Astrocyte (in vitro differentiated cells and primary cell): Measurements from ENCODE around the gene ARSJ. TPM values are rescaled to one million over a fixed set of nuclear protein-coding genes. Genes with fewer than 3 reads are reported as not detected.

Source experiments
- DNase-seq: peaks from one replicate; pipeline ENCODE4 v3.0.0-alpha.2; 2010; ENCODE audit warnings: low read depth
- FAIRE-seq: peaks from 2 replicates; lab custom pipeline; 2011; peaks lifted over from hg19 to GRCh38; lab: Jason Lieb, UNC
- H2AFZ ChIP-seq: 2 replicates; pipeline ENCODE4 v1.6.0; 2012; ENCODE audit warnings: low read depth, low read length, inconsistent platforms
- H3K27ac ChIP-seq: 2 replicates; pipeline ENCODE4 v1.5.1; 2011; ENCODE audit warnings: low read depth, low read length, inconsistent platforms
- H3K27me3 ChIP-seq: 2 replicates; pipeline ENCODE4 v1.6.0; 2011; ENCODE audit warnings: low read length, inconsistent platforms; ENCODE audit not compliant: insufficient read depth
- H3K36me3 ChIP-seq: 2 replicates; pipeline ENCODE4 v1.5.1; 2011; ENCODE audit warnings: low read length, inconsistent platforms; ENCODE audit not compliant: insufficient read depth
- H3K4me1 ChIP-seq: 2 replicates; pipeline ENCODE4 v1.5.1; 2011; ENCODE audit warnings: low read length, inconsistent platforms; ENCODE audit not compliant: insufficient read depth
- H3K4me2 ChIP-seq: 2 replicates; pipeline ENCODE4 v1.6.0; 2012; ENCODE audit warnings: low read length, inconsistent platforms
- H3K4me3 ChIP-seq: 2 replicates; pipeline ENCODE4 v1.5.1; 2011; ENCODE audit warnings: low read depth, mild to moderate bottlenecking, low read length, inconsistent platforms; ENCODE audit not compliant: insufficient read depth
- H3K79me2 ChIP-seq: 2 replicates; pipeline ENCODE4 v1.6.0; 2012; ENCODE audit warnings: mild to moderate bottlenecking, low read length, inconsistent platforms; ENCODE audit not compliant: insufficient read depth
- H3K9ac ChIP-seq: 2 replicates; pipeline ENCODE4 v1.6.0; 2012; ENCODE audit warnings: mild to moderate bottlenecking, low read length, inconsistent platforms
- H3K9me3 ChIP-seq: 2 replicates; pipeline ENCODE4 v1.5.1; 2012; ENCODE audit warnings: low read depth, mild to moderate bottlenecking, low read length, inconsistent platforms; ENCODE audit not compliant: insufficient read depth
- H4K20me1 ChIP-seq: 2 replicates; pipeline ENCODE4 v1.6.0; 2012; ENCODE audit warnings: low read length, inconsistent platforms; ENCODE audit not compliant: insufficient read depth
- H3K27ac Mint-ChIP-seq: one replicate; pipeline ENCODE4 v1.8.0; 2021; ENCODE audit warnings: mild to moderate bottlenecking, mixed read lengths; ENCODE audit not compliant: unreplicated experiment
- H3K27me3 Mint-ChIP-seq: one replicate; pipeline ENCODE4 v1.8.0; 2021; ENCODE audit warnings: low read depth, mixed read lengths; ENCODE audit not compliant: unreplicated experiment
- H3K36me3 Mint-ChIP-seq: one replicate; pipeline ENCODE4 v1.8.0; 2021; ENCODE audit warnings: low read depth, mixed read lengths; ENCODE audit not compliant: unreplicated experiment
- H3K4me1 Mint-ChIP-seq: one replicate; pipeline ENCODE4 v1.8.0; 2021; ENCODE audit warnings: low read depth, mixed read lengths; ENCODE audit not compliant: unreplicated experiment
- H3K4me3 Mint-ChIP-seq: one replicate; pipeline ENCODE4 v1.8.0; 2021; ENCODE audit warnings: mild to moderate bottlenecking, moderate library complexity, mixed read lengths; ENCODE audit not compliant: unreplicated experiment
- H3K9me3 Mint-ChIP-seq: one replicate; pipeline ENCODE4 v1.8.0; 2021; ENCODE audit warnings: mild to moderate bottlenecking, mixed read lengths; ENCODE audit not compliant: unreplicated experiment
- CTCF ChIP-seq: IDR thresholded peaks from 2 replicates; pipeline ENCODE4 v1.5.1; 2011; ENCODE audit warnings: low read depth, mild to moderate bottlenecking, inconsistent platforms, low read length, moderate library complexity; ENCODE audit not compliant: insufficient read depth
- EZH2 ChIP-seq: IDR thresholded peaks from 2 replicates; pipeline ENCODE4 v1.6.1; 2012; ENCODE audit warnings: mild to moderate bottlenecking, low read length, inconsistent platforms; ENCODE audit not compliant: insufficient read depth
- total RNA-seq: library from RNA; stranded (reverse); gene quantifications from 2 replicates; pipeline ENCODE4 v1.2.1, GENCODE V29; 2021

ARSJ gene
- total RNA-seq, 1 donor from 2014 or later: 66.5 TPM

GRCh38 chr4:113908829-113909228, 70.6 kb downstream of the ARSJ start:
- H3K27ac Mint-ChIP-seq: no peak overlapping the region
- Histone ChIP-seq H2AFZ (no peak overlapping the region), H3K4me1 (no peaks in the 10 kb centered on the region), H3K9ac (no peak overlapping the region), H3K36me3 (no peaks in the 10 kb centered on the region), H3K4me3 (no peak overlapping the region), H3K79me2 (peaks cover 81% of the 10 kb centered on the region), H3K4me2 (no peak overlapping the region), H3K9me3 (no peaks in the 10 kb centered on the region), H3K27me3 (no peaks in the 10 kb centered on the region), H3K27ac (no peak overlapping the region), H4K20me1 (peaks cover 12% of the 10 kb centered on the region)
- no peak for TF ChIP-seq CTCF
- TF ChIP-seq EZH2: no peak
- peaks cover 4% of the 10 kb centered on the region for H3K9me3 Mint-ChIP-seq
- no peaks in the 10 kb centered on the region for H3K27me3 Mint-ChIP-seq
- H3K4me3 Mint-ChIP-seq: no peak overlapping the region
- no peaks in the 10 kb centered on the region for H3K4me1 Mint-ChIP-seq
- FAIRE-seq: no peak
- H3K36me3 Mint-ChIP-seq: peaks cover 1% of the 10 kb centered on the region
- no peak for DNase-seq

- H3K4me3 Mint-ChIP-seq: no peak overlapping the region
- no peaks in the 10 kb centered on the region for H3K9me3 ChIP-seq
- no peaks in the 10 kb centered on the region for H3K4me1 ChIP-seq
- H3K4me2 ChIP-seq: no peak overlapping the region
- H3K9me3 Mint-ChIP-seq: peaks cover 4% of the 10 kb centered on the region
- H3K36me3 Mint-ChIP-seq: peaks cover 6% of the 10 kb centered on the region
- H3K27me3 ChIP-seq: no peaks in the 10 kb centered on the region
- H3K27ac Mint-ChIP-seq: no peak overlapping the region
- H3K4me1 Mint-ChIP-seq: no peaks in the 10 kb centered on the region
- DNase-seq: no peak
- H3K79me2 ChIP-seq: peaks cover 77% of the 10 kb centered on the region
- TF ChIP-seq EZH2 (no peak), CTCF (no peak)
- H4K20me1 ChIP-seq: peaks cover 12% of the 10 kb centered on the region
- H3K27ac ChIP-seq: no peak overlapping the region
- H3K9ac ChIP-seq: no peak overlapping the region
- H3K36me3 ChIP-seq: peaks cover 10% of the 10 kb centered on the region
- no peaks in the 10 kb centered on the region for H3K27me3 Mint-ChIP-seq
- no peak overlapping the region for H2AFZ ChIP-seq
- FAIRE-seq: no peak
- H3K4me3 ChIP-seq: no peak overlapping the region
These were observed 71.9 kb downstream of the ARSJ start for GRCh38 chr4:113907559-113907958.

- Histone ChIP-seq H3K4me3 (no peak overlapping the region), H3K9me3 (no peaks in the 10 kb centered on the region), H4K20me1 (peaks cover 15% of the 10 kb centered on the region), H3K79me2 (peaks cover 67% of the 10 kb centered on the region), H3K4me1 (no peaks in the 10 kb centered on the region), H2AFZ (no peak overlapping the region), H3K36me3 (peaks cover 23% of the 10 kb centered on the region), H3K27ac (no peak overlapping the region), H3K9ac (no peak overlapping the region), H3K4me2 (no peak overlapping the region), H3K27me3 (no peaks in the 10 kb centered on the region)
- no peak for DNase-seq
- peaks cover 9% of the 10 kb centered on the region for H3K36me3 Mint-ChIP-seq
- peaks cover 4% of the 10 kb centered on the region for H3K9me3 Mint-ChIP-seq
- TF ChIP-seq EZH2 (no peak), CTCF (no peak)
- no peak for FAIRE-seq
- no peak overlapping the region for H3K27ac Mint-ChIP-seq
- H3K27me3 Mint-ChIP-seq: no peaks in the 10 kb centered on the region
- no peak overlapping the region for H3K4me3 Mint-ChIP-seq
- H3K4me1 Mint-ChIP-seq: no peaks in the 10 kb centered on the region
These were observed 74.1 kb downstream of the ARSJ start for GRCh38 chr4:113905301-113905700.
